GM19467 (cell line): ENCODE data around the gene NEBL.

Experiments used
- ATAC-seq: cut with Tn5 transposase; IDR thresholded peaks from one replicate; pipeline ENCODE4 v1.9.1; 2021; ENCODE audit warnings: mild to moderate bottlenecking, moderate library complexity; ENCODE audit not compliant: unreplicated experiment

The NEBL gene

DNA sequence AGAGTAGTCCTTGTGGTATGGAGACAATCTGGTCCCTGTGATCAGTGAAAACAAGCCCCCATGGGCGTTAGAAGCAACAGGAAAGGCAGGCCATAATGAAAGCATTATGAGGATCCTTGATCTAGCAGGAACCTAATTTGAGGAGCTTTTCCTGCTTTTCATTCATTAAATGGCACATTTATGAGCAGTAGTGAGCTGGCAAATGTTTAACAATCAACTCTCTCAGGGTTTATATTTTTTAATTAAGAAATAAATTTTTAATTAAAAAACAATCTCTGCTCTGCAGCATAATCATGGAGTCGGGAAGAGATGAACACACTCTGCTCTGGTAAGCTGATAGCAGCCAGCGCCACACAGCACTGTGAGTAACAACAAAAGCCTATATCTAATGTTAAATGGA is 11.3 kb upstream of the NEBL start:
- no peak for ATAC-seq

- ATAC-seq = no peak
Observed at GRCh38 chr10:20903635-20904390, 6.7 kb upstream of the NEBL start.

GRCh38 chr10:20901110-20901509 is 4.0 kb upstream of the NEBL start:
- ATAC-seq = no peak

GRCh38 chr10:20898866-20899535 is 1.9 kb upstream of the NEBL start:
- ATAC-seq = no peak

- ATAC-seq = no peak
Observed at GRCh38 chr10:20893297-20893696, 3.8 kb downstream of the NEBL start.

GRCh38 chr10:20892796-20893195 is 4.3 kb downstream of the NEBL start:
- ATAC-seq = no peak

- ATAC-seq = no peak
Observed at GRCh38 chr10:20892011-20892585, 5.0 kb downstream of the NEBL start.

GRCh38 chr10:20891338-20891714 is 5.8 kb downstream of the NEBL start:
- no peak for ATAC-seq

- no peak for ATAC-seq
Observed at GRCh38 chr10:20890491-20891337, 6.4 kb downstream of the NEBL start.

GRCh38 chr10:20890009-20890408 is 7.1 kb downstream of the NEBL start:
- ATAC-seq = no peak

- no peak for ATAC-seq
Observed at GRCh38 chr10:20888620-20889330, 8.3 kb downstream of the NEBL start.

GRCh38 chr10:20887706-20888555 is 9.2 kb downstream of the NEBL start:
- ATAC-seq = no peak

DNA sequence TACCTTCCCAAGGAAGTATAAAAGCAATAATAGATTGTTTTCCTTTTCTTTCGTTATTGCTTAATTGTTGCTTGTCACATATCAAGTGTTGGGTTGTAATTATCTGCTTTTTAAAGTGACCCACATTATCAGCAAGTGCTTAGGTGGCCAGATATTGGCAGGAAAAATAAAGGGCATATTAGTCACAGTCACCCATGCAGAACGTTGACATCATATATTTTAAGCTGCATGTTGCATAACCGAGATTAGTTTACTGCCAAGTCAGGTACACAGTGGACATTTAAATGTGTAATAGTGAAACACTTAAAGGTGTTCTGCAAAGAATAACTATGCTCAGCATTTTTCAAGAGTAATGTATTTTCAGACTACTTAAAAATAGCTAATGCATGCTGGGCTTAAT is 11.4 kb downstream of the NEBL start:
- ATAC-seq = no peak

DNA sequence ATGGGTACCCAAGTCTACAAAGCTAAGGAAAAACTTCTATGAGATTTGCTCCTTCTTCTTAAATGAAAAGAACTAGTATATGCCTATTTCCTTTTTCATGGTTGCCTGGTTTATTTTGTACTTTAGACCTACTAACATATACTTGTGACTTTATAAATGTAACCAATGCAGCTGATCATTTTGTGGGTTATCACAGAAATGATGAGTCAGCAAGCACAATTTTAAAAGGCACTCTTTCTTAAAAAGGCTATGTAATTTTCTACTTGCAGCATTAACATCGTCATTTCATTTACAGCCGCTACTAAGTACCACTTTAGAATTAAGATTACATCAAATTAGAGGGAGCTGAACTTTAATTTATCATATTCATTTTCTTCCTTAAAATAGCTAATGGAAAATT is 13.6 kb downstream of the NEBL start:
- no peak for ATAC-seq

- ATAC-seq = no peak
Observed at GRCh38 chr10:20882091-20882490, 15.0 kb downstream of the NEBL start.

GRCh38 chr10:20879136-20879535 is 18.0 kb downstream of the NEBL start:
- ATAC-seq = no peak

DNA sequence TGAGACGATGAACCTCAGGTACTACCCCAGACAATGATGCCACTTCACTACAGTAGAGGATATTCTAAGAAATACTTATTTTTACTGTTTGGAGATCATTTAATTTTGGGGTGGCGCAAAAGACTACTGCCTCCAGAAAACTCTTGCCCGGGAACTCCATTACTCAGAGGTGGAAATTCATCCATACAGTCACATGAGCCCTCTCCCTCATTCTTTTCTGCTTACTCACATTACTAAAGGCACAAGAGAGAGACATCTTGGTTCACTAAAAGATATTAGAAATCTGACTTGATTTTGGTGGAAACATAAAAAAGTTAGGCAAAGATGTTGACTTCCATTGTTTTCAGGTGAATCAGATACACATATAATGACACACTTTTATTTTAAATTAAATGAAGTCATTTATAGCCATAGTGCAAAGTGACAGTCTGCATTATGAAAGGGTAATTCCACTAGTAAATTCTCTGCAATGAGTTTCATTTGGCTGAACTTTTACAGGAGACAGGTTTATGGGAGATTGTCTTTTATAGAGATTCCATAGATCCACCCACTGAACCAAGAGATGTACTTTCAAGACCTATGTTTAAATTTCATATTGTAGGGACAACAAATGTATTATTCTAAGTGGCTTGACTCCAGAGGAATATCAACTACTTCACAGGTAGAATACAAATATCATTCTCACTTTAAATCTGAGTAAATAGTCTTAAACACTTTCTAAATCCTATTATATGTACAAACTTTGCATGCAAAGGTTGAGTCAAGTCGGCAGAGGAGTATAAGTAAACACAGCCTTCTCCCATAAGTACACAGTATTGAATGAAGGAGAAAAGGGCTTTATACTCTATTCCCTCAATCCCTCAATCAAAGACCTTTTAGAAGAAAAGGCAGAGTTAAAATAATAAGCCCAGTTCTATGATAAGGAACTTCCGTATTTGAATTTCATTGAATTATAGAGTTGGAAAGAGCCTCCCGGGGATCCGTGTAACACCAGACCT is 18.8 kb downstream of the NEBL start:
- no peak for ATAC-seq

- ATAC-seq = no peak
Observed at GRCh38 chr10:20877554-20877953, 19.6 kb downstream of the NEBL start.

DNA sequence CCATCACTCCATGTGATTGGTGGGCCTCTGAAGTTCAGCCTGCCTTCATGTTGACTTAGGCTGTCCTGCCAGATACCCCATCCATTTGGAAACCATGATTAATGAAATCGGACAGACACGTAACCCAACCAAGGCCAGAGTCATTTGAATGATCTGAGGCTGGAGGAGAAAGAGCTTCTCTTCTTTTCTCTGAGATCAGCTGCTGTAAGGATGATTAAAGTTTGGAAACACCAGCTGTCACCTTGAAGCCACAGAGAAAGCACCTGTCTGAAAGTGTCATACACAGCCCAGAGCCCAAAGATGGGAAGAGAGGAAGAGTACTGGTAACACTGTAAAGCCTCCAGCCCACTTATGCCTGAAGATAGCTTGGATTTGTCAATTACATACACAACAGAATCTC is 22.9 kb downstream of the NEBL start:
- ATAC-seq = no peak
